ENCODE measurements around the gene C15orf62.

C15orf62 gene

DNA sequence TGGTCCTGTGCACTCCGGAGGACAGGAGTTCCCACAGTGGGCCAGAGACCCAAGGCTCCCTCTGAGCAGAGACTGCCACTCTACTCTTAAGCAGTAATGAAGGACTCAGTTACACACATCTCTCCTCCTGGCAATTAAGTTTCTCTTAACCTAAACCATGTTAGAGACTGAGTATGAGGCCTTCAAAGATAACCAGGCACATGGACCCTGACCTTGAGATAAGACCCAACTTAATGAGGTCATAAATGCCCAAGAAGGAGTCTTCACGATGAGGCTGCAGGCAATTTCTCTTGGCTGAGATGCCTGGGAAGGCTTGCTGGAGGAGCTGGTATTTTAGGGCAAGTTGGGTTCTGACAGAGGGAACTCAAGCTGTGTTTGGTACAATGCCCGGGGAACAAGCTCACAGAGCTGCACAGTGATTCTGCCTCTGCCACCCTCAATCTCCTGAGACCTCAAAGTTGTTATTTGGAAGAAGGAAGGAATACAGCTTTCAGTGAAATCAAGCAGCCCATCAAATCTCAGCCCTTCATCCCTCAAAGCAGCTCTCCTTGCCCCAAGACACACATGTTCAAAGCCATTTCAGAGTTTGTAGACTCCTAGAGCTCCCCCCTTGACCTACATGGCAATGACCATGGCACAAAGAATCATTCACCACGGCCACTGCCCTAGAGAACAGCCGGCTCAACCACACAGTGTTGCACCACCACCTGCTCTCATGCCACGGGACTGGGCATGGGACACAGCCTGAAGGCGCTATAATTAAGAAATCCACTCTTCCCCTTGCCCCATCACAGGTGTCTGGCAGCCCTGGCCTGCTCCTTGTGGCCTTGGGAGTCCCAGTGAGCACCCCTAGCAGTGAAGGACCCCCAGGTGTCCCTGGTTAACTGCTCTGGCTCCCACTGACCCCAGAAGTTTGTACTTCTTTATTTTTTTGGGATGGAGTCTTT is 21.8 kb upstream of the C15orf62 start:
- no peak overlapping the region for H3K27ac ChIP-seq
- TF ChIP-seq CTCF (conservative IDR thresholded peaks at IDR 0.05) (no peak), ZFX (IDR thresholded peaks at IDR 0.05) (no peak)

DNA sequence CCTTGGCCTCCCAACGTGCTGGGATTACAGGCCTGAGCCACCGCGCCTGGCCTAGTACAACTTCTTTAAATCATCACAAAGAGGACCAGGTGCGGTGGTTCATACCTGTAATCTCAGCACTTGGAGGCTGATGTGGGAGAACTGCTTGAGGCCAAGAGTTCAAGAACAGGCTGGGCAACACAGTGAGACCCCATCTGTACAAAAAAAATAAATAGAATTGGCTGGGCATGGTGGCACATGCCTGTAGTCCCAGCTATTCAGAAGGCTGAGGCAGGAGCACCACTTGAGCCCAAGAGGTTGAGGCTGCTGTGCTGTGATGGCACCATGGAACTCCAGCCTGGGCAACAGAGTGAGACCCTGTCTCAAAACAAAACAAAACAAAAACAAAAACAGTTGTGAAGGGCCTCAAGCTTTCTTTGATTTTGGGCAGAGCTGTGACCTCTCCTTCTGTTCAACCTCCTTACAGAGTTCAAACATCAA is 20.6 kb upstream of the C15orf62 start:
- no peak for TF ChIP-seq ZFX (IDR thresholded peaks at IDR 0.05)
- no peak for TF ChIP-seq CTCF (conservative IDR thresholded peaks at IDR 0.05)
- H3K27ac ChIP-seq = no peak overlapping the region

GRCh38 chr15:40750885-40751284 is 18.9 kb upstream of the C15orf62 start:
- no peak for TF ChIP-seq ZFX (IDR thresholded peaks at IDR 0.05)
- no peak for TF ChIP-seq CTCF (conservative IDR thresholded peaks at IDR 0.05)
- H3K27ac ChIP-seq = no peak overlapping the region

DNA sequence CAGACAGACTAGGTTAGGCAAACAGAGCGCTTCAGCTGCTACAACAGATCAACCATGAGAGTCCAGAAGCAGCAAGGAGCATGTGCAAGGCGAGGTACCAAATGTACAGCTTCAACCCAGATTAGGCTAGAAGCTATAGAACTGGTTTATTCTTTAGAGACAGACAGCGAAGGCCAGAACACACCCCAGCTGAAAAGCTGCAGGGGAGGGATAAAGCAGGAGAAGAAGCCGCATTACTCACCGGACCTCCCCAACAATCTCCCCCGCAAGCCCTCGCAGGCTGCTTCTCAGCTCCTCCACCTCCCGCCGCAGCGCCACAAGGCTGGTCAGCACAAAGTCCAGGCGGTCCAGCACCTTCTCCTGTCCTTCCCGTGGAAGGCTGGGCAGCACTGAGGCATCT is 18.0 kb upstream of the C15orf62 start:
- TF ChIP-seq CTCF (conservative IDR thresholded peaks at IDR 0.05) (no peak), ZFX (IDR thresholded peaks at IDR 0.05) (no peak)
- no peak overlapping the region for H3K27ac ChIP-seq

- H3K27ac ChIP-seq = peak overlapping the region; percentile 84
- no peak for TF ChIP-seq CTCF (conservative IDR thresholded peaks at IDR 0.05)
- TF ChIP-seq ZFX (IDR thresholded peaks at IDR 0.05) = no peak
Observed at GRCh38 chr15:40754574-40754882, 15.3 kb upstream of the C15orf62 start.

DNA sequence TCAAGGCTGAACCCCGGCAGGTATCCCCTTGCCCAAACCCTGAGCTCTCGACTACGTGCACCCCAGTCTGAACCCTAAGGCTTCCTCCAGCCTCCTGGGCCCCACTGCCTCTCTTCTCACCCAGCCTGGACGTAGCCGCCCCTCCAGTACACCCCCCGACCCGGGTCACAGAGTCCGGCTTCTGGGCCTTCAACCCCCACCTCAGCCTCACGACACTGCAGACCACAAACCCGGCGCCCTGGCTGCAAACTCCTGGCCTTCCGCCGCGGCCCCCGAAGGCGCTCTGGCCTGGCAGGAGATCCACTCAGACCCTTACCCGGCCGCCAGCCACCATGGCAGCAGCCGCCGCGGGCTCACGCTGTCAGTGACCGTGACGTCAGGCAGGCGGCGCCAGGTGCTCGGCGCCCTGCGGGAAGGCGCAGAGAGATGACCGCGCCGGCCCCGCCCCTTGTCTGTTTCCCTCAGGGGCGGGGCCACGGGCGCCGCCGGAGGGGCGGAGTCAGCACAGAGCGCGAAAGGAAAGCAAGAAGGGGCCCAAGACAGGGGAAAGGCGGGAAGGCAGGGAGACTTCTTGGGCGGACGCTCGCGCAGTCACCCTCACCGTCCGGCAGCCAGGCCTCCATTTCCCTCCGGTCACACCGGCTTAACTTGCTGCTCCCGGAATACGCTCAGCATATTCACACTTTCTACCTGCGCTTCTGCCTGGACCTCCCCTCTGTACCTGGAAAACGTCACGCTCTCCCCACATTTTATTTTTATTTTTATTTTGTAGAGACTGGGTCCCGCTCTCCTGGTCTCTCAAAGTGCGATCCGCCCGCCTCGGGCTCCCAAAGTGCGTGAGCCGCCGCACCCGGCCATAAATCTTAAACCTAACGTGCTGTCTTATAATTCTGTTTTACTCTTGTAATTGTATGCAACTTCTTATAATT is 14.6 kb upstream of the C15orf62 start, which contains the start of gene RMDN3:
TSS of gene RMDN3 (minus strand) at position 372 of the 929 bp plus-strand sequence. CDS start 471 bp downstream, outside the sequence.
- TF ChIP-seq ZFX (IDR thresholded peaks at IDR 0.05) (peak; percentile 48; the same call in 1 of the 2 replicates), CTCF (conservative IDR thresholded peaks at IDR 0.05) (no peak)
- peak within 1 kb of the TSS; percentile 84 for H3K27ac ChIP-seq
